HG03060 (cell line): ENCODE measurements around the gene LMF1.
"Not testable (repeated sequence)": the region's sequence is repeated elsewhere in the genome, so short reads cannot be mapped to it uniquely, and the experiment has no call there.

ENCODE experiments used
- ATAC-seq: cut with Tn5 transposase; IDR thresholded peaks from one replicate; pipeline ENCODE4 v1.9.1; 2021; ENCODE audit warnings: low read depth, moderate number of reproducible peaks; ENCODE audit not compliant: unreplicated experiment

Gene LMF1

DNA sequence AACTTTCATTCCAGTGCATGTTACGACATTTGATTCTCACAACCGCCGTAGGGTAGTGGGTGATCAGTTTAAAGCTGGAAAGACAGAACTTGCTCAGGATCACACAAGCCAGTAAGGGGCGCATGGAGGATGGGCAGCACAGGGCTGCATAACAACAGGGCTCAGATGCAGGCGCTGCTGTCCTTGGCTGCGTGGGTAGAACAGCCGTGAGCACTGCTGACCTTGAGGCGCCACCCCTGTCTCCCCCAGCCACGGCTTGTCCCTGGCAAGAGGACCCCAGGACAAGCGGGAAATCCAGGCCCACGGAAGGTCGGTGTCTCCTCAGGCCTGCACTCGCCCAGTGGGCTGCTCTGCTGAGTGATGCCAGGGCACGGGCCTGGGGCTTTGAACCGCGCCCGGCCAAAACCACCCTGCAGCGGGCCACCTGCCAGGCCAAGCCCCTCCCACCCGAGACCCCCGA, 84.7 kb downstream of the LMF1 start:
- ATAC-seq, result no peak

DNA sequence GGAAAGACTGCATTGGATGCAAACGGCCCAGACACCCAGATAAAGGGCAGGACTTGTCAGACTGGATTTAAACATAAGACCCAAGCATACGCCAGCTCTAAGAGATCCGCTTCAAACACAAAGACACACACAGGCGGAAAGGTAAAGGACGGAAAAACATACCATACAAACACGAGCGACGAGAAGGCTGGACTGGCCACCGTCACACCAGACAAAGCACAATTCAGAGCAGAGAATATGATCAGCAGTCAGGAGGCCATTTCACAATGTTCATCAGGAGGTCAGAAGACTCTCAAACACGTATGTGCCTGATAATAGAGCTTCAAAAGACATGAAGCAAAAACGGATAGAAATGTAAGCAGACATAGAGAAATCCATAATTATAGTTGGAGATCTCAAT, 85.4 kb downstream of the LMF1 start:
- ATAC-seq, result no peak

DNA sequence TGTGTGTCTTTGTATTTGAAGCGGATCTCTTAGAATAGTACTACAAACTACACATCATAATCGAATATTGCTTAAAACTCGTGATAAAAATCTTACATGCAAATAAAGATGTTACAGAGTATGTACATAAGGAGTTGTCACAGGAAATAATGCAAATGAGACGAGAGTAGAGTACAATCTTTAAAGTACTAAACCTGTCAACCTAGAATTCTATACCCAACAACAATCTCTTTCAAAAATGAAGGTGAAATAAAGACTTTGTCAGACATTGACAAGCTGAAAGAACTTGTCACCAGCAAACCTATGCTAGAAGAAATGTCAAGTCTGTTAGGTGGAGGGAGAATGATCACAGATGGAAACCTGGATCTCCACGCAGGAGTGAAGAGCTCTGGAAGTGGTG, 86.6 kb downstream of the LMF1 start:
- no peak for ATAC-seq

DNA sequence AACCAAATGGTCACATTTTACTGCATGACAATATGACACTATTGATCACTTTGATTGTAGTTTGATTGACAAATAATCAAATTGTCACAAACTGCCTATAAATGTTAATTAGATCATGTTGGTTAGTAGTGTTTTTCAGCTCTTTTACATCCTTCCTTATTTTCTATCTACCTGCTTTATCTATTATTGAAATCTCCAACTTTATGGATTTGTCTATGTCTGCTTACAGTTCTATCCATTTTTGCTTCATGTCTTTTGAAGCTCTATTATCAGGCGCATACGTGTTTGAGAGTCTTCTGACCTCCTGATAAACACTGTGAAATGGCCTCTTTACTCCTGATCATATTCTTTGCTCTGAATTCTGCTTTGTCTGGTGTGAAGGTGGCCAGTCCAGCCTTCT, 87.0 kb downstream of the LMF1 start:
- no peak for ATAC-seq

DNA sequence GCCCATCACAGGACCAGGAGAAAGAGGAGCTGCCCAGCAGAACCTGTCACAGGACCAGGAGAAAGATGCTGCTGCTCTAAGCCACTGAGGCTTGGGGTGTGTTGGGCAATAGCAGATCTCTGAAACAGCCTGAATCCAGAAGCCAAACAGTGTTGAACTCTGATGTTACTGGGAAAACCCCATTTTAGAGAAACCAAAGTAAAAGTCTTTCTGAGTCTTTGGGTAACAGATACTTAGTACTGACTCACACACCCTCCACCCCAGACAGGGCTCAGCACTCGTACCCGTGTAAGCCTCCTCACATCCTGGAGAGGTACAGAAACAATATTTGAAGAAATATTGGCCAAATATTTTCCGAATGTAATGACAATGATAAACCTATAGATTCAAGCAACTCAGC, 87.4 kb downstream of the LMF1 start:
- ATAC-seq, result no peak

DNA sequence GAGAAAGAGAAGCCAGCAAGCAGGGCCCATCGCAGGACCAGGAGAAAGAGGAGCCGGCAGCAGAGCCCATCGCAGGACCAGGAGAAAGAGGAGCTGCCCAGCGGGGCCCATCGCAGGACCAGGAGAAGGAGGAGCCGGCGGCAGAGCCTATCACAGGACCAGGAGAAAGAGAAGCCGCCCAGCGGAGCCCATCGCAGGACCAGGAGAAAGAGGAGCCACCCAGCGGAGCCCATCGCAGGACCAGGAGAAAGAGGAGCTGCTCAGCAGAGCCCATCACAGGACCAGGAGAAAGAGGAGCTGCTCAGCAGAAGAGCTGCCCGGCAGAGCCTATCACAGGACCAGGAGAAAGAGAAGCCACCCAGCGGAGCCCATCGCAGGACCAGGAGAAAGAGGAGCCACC, 88.1 kb downstream of the LMF1 start:
- not testable (repeated sequence) for ATAC-seq

DNA sequence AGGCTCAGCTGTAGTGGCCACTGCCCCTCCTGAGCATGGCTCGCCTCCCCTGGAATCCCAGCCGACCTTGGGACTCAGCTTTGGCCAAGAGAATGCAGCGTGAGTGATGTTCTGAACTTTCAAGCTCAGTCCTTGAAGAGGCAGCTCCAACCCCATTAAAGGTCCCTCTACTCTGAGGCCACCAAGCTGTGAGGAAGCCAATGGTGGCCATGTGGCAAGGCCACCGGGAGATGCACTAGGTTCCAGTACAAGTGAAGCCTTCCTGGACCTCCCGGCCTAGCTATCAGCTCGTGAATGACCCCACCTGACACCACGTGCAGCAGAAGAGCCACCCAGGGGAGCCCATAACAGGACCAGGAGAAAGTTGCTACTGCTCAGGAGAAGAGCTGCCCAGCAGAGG, 88.5 kb downstream of the LMF1 start:
- ATAC-seq, result no peak

DNA sequence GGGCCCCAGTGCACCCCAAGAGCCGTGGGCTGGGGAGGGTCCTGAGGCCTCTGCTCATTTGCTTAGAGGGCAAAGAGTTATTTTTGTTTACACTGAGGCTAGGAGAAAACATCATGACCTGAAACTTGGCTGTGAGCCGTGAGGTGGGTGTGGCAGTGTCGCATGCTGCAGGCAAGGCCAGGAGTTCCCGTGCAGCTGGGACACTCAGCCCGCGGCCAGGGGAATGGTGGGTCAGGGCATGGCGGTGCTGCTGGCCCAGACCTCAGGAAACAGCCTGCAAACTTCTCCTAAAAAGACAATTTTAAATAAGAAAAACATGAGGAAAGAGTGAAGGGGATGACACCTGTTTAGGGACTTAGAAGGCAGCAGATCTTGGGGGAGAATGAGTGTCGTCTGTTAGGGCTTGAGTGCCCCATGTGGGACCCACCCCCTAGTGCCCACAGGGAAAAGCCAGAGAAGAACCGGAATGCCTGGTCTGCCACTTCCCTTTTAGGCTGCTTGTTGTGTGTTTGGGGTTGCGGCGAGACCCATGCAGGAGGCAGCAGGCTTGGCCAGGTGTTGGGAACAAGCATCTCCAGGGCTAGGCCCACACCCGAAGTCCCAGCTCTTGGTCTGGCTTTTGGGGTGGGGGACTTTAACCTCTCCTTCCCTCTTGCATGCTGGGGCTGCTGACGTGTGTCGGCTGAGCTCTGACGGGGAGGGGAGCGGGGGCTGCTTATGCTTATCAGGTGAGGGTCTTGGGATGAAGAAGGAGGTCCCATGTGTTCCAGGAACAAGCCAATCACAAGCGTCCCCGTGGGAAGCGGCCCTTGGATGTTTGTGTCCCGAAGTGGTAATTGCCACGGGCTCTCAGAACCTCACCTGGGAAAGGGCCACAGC, 89.3 kb downstream of the LMF1 start:
- ATAC-seq, result no peak

DNA sequence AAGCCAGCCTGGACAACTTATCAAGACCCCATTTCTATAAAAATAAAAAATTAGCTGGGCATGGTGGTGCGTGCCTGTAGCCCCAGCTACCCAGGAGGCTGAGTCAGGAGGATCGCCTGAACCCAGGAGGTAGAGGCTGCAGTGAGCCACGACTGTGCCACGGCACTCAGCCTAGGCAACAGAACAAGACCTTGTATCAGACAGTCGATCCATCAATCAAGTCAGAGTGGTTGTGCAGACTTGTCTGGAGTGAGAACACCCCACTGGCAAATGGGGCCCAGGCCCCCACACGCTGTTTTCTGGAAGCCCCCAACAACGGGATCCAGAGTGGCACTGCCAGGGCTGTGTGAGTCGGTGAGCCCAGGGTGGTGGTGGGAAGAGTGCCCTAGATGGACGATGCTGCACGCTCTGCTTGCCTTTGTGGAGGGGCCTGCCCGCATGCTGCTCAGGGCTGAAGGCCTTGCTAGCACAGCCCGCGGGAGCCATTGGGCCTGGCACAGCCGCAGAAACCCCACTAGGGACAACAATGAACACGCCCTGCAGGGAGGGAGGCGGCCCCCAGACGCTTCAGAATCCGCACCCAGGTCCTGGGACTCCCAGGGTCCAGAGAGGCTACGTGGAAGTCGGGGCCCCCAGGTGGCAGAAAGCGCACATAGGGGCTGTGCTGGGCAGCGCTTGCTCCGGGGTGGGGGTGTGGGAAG, 90.2 kb downstream of the LMF1 start:
- ATAC-seq, result no peak

DNA sequence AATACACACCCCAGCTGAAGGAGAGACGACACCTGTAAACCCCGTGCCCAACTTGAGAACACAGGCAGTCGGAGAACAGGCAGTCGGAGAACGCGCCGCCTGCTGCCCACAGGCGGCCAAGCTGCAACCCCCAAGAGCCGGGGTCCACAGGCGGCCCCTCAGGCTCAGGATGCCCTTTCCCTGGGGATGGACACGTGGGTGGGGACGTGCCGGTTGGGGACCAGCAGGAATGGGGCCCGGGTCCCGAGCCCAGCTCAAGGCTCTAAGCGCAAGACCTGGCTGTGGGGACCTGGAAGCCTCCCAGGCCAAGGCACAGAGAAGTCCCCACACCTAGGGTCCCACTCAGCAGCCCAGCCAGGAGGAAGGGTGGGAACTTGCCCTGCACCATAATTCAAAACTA, 90.8 kb downstream of the LMF1 start:
- ATAC-seq, result no peak

DNA sequence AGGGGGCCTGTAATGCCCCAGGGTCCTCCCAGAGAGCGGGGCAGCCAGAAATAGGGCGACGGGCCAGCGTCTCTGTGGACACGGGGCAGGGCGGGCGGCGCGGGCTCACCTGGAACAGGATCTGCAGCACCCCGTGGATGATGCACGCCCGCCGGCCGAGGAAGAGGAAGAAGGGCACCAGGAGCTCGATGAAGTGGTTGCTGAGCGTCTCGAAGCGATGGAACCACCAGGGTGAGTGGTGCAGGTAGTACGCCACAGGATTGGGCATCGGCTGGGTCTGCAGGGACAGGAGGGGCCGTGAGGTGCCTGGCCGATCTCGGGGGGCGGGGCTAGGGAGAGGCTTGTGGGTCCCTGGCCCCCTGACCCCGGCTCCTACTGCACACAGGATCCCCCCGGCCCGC, 91.3 kb downstream of the LMF1 start:
- ATAC-seq, result no peak

DNA sequence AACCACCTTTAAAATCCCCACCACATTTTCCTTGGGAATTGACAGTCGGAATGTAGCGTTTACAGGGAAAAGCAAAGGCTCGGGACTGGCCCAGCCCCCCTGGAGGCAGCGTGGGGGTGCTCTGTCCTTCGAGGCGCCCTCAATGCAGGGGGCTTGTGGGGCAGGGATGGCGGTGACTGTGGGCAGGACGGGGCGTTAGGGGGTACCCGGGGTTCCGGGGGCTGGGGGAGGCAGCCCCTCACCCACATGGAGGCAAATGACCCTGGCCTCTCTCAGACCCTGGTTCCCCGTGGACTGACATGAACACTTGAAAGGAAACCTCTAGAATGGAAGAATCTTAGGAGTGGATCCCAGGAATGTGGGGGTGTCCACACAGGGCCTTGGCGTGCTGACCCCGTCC, 91.9 kb downstream of the LMF1 start:
- ATAC-seq, result no peak

DNA sequence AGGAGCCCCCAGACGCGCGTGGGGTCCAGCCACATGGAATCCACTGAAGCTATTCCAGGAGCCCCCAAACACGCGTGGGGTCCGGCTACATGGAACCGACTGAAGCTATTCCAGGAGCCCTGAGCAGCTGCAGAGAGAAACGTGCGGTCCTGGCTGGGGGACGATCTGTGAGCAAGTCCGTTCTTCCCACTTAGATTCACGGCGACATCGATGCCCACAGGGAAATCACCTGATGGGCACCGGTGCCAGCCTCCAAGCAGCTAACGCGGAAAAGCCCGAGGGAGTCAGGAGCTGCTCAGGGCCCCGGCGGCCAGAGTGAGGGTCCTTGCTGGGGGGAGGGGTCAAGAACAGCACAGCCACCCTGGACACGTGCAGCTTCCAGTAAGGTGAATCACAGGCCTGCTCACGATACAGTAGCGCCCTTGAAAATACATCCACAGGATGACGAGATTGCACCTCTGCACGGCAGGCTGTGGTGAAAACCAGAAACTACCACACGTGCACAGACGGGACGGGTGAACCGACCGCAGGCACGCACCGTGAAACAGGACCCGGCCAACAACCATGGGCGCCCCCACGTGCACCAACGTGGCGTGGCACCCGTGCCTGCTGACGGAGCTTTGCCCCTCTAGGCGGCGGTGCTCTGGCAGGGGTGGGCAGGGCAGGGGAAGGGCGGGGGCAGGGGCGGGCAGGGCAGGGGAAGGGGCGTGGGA, 92.6 kb downstream of the LMF1 start:
- no peak for ATAC-seq

DNA sequence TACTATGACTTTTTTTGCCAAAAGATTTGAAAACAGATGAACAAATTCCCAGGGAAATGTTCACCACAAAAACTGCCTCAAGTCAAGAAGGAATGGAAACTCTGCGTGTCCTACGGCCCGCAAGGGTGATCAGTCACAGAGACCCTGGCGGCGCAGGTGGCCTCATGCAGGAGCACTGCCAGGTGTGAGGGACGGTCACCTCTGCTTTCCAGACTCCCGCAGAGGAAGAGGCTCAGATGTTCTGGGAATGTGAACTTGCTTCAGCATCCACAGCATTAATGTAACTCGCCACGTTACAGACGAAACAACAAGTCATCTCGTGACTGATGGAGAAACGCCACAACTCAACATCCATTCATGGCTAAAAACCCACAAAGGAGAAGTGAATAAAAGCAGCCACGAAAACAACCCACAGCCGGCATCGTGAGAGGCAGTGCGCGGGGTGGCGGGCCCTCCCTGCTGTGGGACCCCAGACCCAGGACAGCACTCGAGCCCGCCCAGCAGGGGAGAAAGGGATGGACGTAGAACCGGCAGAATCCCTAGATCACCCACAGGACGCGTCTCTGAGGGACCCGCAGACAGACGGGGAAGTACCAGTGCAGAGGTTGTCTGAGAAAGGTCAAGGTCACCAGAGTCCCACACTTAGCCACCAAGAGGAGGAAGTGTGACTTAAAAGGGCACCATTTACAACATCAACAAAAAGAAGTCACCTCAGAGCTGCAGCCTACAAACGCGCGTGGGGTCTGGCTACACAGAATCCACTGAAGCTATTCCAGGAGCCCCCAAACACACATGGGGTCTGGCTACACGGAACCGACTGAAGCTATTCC, 93.3 kb downstream of the LMF1 start:
- ATAC-seq, result no peak

DNA sequence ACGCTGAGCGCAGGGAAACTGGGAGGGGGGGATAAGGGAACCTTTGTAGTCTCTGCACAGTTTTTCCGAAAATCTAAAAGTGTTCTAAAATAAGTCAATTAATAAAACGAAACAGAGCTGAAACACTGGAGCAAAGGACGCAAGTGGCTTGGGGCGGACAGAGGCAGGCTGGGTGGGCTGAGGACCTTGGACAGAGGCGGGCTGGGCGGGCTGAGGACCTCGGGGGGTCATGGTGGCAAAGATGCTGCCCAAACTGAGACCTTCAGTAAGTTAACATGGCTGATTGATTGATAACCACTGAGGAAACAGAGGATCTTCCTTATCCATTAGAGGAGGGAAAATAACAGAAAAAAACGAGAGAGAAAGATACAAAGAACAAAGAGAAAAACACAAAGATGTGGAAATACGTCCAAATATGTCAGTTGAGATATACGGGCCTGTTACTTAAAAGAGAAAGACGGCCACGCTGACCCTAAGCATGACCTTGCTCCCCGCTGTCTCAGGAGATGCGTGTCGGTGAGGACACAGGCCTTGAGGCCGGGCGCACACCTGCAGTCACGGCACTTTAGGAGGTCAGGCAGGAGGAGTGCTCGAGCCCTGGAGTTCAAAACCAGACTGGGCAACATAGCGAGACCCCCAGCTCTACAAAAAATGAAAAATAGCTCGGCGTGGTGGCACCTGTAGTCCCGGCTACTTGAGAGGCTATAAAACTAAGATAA, 94.1 kb downstream of the LMF1 start:
- ATAC-seq, result no peak

DNA sequence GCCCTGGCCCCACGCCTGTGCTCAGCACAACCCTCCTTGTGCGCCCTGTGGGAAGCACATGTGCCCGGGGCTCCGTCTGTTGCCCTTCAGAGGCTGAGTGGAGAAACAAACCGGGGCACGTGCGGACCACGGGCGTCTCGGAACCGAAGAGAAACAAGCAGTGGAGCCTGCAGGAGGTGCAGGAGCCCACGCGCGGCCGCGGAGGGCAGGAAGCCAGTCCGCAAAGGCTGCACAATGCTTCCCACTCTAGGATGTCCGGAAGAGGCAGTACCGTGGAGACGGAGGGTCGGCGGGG, 94.8 kb downstream of the LMF1 start:
- ATAC-seq, result no peak

DNA sequence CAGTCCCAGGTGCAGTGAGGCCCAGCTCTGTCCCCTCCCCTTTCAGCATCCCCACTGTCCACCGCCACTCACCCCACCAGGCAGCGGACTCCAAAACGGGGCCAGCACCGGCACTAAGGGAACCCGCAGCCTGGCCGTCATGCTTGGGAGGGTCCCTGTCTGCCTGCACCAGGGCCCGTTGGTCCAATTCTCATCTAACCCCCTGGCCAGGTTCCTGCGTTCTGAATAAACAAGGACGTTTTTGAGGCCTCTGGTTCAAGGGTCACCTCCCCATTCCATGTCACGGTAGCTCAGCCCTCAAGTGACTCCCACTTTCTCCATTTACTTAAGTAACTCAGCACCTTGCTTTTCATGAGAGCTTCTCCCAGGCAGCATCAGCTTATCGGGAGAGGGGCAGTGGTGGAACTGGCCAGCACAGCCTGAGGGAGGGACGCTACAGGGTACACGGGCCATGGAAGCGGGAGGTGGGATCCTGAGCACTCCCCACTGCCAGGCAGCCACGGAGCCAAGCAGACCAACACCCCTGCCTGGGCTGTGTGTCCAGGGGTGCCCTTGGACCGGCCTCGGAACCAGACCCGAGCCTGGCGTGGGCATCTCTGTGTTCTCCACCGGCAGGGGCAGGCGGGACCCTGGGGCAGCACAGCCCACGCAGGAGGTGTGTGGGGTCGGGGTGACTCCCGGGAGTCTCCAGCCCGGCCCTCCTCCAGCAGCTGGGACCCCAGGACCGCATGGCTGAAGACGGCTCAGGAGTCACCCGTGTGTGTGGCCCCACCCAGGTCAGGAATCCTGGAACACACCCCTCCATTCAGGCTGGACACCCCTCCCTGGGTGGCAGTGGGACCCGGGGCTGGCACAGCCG, 95.4 kb downstream of the LMF1 start:
- ATAC-seq, result no peak

DNA sequence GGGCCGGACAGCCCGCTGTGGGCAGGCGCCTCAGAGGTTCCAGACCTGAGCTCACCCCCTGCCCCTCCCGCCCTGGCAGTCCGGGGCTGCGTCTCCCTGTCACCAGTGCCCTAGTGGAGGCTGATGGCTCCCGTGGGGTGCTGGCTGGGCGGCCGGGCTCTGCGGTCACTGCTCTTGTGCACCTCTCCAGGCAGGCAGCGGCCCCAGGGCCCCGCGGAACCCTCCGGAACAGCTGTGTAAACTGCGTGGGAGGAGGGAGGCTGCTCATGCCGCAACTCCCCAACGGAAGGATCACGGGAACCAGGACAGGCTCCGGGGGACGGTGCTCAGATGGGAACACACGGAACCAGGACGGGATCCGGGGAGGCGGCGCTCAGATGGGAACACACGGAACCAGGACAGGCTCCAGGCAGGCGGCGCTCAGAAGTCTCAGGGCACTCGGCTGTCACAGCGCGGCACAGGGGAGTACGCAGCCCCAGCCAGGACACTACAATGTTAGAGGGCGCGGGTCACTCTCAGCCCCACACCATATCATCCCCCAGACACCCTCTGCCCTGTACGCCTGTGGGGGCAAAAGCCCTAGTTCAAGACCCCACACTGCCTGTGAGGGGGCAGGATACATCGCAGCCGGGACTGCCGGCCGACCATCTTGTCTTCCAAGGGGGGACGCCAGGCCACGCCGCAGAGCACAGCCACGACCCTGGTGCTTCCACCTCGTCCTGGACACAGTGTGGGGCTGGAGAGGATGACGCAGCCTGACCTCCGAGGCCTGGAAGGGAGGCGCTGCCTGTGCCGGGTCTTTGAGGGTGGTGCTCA, 96.2 kb downstream of the LMF1 start:
- no peak for ATAC-seq
